Vagina (tissue), 2 donors: Measurements from ENCODE around the gene SLC34A3.

Experiments
- POLR2A ChIP-seq, 2 donors: fragments of 450-650 bp; IDR thresholded peaks; one replicate each; pipeline ENCODE4 v1.6.1; 2017; ENCODE audit warnings: antibody characterized with exemption in 2 of 2, mild to moderate bottlenecking in 2 of 2, moderate library complexity in 2 of 2
- POLR2AphosphoS5 ChIP-seq, 2 donors: sonication (generic); formaldehyde crosslinking; IDR thresholded peaks; one replicate each; pipeline ENCODE4 v1.9.0; 2017; ENCODE audit warnings: antibody characterized with exemption in 2 of 2, mild to moderate bottlenecking in 2 of 2, low read depth in 1 of 2; ENCODE audit not compliant: insufficient read depth in 1 of 2

GRCh38 chr9:137231372-137232039 is 805 bp downstream of the SLC34A3 start:
- TF ChIP-seq POLR2AphosphoS5 (IDR thresholded peaks at IDR 0.05; ENCODE audit: insufficient read depth in 1 of 2, low read depth in 1 of 2) = no peak
- TF ChIP-seq POLR2A (IDR thresholded peaks at IDR 0.05) = no peak
